Suprapubic skin (tissue), 4 donors: ENCODE data around the gene USP40.

ENCODE experiments used
- EP300 ChIP-seq: sonication (generic); formaldehyde crosslinking; IDR thresholded peaks from one replicate; pipeline ENCODE4 v1.6.1; 2017; ENCODE audit warnings: antibody characterized with exemption
- POLR2A ChIP-seq, 2 donors: fragments of 450-650 bp; IDR thresholded peaks; one replicate each; pipeline ENCODE4 v1.6.1; 2017; ENCODE audit warnings: antibody characterized with exemption in 2 of 2, mild to moderate bottlenecking in 2 of 2, moderate library complexity in 2 of 2
- POLR2AphosphoS5 ChIP-seq, 3 donors: sonication (generic); formaldehyde crosslinking; IDR thresholded peaks; one replicate each; pipeline ENCODE4 v1.6.1; 2017; ENCODE audit warnings: antibody characterized with exemption in 3 of 3
- TF ChIP-seq, protein P1 (sequence below), 2 donors: fragments of 200-600 bp in 1 of 2; fragments of 450-650 bp in 1 of 2; sonication (generic) in 1 of 2; IDR thresholded peaks; one replicate each; pipeline ENCODE4 v1.5.1; 2016 to 2019; ENCODE audit warnings: antibody characterized with exemption in 2 of 2, mild to moderate bottlenecking in 1 of 2, moderate library complexity in 1 of 2

DNA sequence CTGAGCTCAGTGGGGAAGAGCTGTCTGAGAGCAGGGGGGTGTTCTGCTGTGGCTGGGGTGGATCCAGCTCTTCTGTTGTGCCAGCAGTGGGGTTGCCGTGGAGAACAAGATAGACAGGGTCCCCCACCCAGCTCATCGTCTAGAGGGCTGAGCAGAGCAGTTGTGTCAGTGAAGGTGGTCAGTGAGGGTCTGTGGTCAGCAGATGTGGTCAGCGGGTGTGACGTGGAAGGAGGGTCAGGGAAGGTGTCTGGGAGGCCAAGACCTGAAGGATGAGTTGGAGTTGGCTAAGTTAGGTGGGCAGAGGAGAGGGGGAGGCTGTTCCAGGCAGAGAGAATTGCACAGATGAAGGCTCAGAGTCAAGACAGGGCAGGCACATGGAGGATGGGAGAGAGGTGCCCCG lies 109.2 kb downstream of the USP40 start:
- no peak for TF ChIP-seq POLR2AphosphoS5 (IDR thresholded peaks at IDR 0.05)
- TF ChIP-seq, protein P1, sequence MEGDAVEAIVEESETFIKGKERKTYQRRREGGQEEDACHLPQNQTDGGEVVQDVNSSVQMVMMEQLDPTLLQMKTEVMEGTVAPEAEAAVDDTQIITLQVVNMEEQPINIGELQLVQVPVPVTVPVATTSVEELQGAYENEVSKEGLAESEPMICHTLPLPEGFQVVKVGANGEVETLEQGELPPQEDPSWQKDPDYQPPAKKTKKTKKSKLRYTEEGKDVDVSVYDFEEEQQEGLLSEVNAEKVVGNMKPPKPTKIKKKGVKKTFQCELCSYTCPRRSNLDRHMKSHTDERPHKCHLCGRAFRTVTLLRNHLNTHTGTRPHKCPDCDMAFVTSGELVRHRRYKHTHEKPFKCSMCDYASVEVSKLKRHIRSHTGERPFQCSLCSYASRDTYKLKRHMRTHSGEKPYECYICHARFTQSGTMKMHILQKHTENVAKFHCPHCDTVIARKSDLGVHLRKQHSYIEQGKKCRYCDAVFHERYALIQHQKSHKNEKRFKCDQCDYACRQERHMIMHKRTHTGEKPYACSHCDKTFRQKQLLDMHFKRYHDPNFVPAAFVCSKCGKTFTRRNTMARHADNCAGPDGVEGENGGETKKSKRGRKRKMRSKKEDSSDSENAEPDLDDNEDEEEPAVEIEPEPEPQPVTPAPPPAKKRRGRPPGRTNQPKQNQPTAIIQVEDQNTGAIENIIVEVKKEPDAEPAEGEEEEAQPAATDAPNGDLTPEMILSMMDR (IDR thresholded peaks at IDR 0.05) = no peak
- TF ChIP-seq POLR2A (IDR thresholded peaks at IDR 0.05) = no peak
- TF ChIP-seq EP300 = no peak
